Activated gamma-delta T cell (primary cell): Measurements from ENCODE around the gene KLHL36.
A peak's percentile ranks its signal among the peaks of the same experiment; 100 is the strongest.

Experiments used
- DNase-seq: peaks from one replicate; lab custom pipeline; 2025; lab: John Stamatoyannopoulos, UW

KLHL36 gene

DNA sequence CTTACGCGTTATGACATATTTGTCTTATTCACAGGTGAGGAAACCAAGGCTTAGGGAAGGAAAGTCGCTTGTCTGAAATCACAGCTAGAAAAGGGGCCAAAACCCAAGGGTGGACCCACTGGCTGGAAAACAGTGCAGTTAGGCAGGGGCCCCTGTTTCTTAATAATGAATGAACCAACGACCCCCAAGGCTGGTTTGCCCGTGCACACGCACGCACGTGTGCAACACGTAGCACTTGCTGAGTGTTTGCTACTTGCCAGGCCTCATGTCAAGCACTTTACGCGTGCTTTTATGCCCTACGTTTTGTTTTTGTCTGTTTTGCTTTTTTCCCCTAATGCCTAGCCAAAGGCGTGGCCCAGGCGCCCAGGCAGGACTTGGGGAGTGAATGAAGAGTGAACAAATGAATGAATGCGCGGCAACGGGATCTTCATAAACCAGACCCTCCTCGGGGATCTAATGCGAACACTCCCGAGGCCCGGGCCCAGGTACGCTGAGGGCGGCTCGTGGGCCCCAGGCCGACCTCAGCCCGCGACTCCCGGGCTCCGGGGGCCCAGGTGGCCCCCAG lies 50.9 kb downstream of the KLHL36 start:
- no peak for DNase-seq

DNA sequence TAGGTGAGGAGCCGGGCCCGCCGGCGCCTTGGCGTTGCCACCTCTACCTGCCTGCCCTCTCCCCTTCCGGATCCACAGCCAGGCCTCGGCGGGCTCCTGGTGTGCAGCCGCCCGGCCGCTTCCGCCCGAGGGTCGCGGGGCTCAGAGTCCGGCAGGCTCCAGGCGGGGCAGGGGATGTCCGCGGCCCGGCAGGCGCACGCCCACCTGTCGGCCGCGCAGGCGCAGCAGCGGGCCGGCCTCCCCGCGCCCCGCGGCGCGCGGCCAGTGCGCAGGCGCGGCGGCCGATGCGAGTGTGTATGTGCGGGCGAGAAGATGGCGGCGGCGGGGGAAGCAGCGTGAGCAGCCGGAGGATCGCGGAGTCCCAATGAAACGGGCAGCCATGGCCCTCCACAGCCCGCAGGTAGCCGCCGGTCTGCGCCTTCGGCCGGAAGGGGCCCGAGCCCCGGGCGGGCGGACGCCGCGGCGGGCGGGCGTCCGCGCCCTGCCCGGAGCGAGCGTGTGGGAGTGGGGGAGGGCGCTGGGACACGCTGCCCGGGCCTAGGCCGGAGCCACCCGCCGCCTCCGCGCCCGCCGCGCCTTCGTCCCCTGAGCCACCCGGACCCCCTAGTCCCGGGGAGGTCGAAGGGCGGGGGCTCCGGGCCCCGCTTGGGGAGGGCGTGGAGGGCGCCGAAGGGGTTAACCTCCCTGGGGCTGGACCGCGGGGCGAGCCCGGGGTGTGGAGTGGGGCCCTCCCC lies 51.6 kb downstream of the KLHL36 start, which contains the start of gene USP10:
Gene USP10, plus strand, starts transcription at position 289 of the 734 bp plus-strand sequence. Its CDS starts 91 bp downstream, at position 380.
- peak; percentile 77 for DNase-seq

DNA sequence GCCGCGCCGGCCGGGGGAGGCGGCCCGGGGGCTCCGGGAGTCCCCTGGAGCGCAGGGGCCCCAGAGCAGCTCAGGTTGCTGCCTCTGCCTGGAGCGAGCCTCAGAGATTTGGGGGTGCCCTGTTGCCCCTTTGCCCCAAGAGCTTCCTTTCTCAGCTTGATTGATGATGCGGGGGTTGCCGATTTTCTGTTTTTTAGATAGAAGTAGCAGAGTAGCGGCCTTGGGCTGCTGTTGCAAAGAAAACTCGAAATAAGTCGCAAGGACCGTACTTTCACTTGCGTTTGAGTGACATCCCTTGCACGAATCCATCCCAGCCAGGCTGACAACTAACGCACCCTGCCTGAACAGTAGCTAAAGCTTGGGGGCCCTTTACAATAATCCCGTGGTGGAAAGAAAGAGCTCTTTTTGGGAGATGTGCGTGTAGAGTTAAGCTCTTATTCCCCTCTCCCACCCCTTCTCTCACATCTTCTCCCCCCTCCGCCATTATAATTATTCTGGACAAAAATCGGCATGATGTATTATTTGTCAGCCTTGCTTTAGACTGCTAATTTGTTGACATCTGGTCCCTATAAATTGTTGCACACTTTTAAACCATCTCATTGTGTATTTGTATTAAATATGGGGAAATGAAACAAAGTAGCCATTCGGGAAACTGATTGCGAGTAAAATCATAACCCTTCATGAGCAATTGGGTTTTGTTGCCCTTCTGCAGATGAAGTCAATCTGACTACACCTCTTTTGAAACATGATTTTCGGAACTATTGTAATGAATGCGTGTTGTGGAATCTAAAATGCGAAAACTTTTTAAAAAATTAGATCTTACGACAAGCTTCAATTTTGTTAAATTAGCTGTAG lies 52.4 kb downstream of the KLHL36 start:
- no peak for DNase-seq

DNA sequence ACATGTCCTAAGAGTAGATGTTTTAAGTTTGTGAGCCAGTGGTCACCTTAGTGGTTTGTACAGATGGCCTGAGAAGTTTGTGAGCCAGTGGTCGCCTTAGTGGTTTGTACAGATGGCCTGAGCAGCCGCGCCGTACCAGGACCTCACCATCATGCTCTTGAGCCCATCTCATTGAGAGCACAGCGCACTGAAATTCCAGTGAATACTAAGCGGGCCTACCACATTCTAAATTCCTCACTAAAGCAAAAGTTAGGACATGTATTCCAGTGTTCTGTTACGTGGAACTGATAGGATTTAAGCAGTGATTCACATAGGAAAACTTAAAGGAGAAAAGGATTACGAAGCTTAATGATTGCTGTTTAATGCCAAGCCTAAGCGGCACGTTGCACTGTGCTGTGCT lies 55.4 kb downstream of the KLHL36 start:
- no peak for DNase-seq

DNA sequence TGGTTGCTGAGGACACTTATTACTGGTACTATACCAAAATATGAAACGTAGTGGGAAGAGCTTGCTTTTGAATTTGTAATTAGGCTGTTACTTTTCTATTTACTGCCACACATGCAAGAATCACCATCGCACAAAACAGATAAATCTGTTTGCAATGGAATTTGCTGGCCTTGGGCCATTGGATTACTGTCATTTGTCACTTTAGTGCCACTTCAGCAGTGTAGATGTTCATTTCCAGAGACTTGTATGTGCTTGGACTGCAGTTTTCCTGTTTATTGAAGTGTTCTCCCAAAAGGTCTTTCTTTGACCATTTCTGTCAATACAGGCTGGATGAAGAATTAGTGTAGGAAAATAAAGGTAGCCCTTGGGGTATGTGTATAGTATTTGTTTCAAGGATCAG lies 55.9 kb downstream of the KLHL36 start:
- no peak for DNase-seq

DNA sequence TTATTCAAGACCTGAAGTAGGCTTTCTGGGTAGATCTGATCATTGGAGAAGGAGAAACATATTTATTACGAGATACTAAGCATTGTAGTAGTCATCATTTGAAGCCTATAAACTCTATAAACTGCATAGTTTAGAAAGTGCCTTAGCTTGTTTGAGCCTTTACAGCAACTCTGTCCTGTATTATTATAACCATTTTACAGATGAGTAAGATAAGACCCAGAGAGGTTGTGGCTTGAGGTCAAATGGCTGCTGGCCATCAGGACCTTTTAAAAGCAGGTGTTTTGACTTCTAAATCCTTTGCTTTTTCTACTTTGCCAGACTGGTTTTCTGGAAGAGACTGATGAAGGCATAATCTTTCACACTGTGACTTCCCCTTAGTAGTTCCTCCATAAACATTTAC lies 58.5 kb downstream of the KLHL36 start:
- no peak for DNase-seq

DNA sequence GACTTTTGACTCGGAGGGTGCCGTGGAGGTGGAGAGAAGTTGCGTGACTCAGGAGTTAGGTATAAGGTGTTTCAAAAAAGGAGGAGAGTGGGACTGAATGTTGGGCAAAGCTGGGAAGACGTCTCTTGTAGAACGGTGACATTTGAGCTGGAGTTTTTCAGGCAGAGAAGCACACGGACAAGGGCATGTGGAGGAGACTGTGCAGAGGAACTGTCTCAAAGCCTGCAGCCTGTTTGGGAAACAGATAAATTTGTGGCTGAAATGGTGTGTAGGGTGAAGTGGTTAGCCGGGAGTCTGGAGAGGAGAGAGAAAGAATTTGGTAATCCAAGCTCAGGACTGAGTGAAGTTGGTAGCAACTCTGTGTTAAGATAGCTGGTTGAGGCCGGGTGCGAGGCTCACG lies 61.3 kb downstream of the KLHL36 start:
- no peak for DNase-seq

DNA sequence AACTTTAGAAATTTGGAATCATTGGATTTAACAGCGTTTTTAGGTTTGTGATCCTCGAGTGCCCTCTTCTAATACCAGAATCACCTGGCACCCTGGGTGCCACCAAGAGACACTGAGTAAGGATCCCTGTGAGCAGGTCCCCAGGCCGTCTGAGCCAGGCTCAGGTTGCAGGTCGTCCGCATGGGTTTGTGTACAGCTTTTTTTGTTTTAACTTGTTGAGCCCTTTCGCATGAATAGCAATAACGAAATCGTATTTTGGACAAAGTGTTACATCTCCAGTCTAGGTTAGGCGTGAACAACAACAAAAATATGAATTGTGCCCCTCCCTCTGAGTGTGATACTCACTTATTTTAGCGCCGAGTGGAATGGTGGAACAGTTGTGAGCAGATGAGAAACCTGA lies 62.4 kb downstream of the KLHL36 start:
- DNase-seq = no peak
